Upper lobe of left lung (tissue), 4 donors: ENCODE results near the gene STXBP3.

Source experiments
- EP300 ChIP-seq, 4 donors: sonication (generic); formaldehyde crosslinking; IDR thresholded peaks; one replicate each; pipeline ENCODE4 v1.5.1; 2017; ENCODE audit warnings: antibody characterized with exemption in 4 of 4, control low read depth in 2 of 4
- TF ChIP-seq, protein P1 (sequence below), 6 experiments: fragments of 450-650 bp in 4 of 6; fragments of 200-600 bp in 2 of 6; sonication (generic) in 2 of 6; IDR thresholded peaks; one replicate each; pipeline ENCODE4 v1.5.1; 2016 to 2019; ENCODE audit warnings: antibody characterized with exemption in 6 of 6

DNA sequence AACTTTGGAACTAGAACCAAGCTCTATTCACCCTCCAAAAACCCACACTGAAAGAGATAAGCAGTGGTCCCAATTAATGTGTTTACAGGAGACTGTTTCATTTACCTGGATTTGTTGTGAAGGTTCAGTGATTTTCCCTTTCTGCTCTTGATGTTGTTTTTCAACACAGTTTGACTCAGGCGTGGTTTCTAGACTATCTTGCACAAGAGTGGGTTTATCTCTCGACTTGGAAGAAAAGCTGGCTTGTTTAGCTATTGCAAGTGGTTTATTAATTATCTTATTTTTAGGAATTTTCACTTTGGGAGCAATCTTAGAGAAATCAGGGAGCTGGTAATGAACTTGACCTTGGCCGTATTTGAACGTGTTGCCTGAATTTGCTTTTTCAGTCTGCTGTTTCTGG is 105.1 kb downstream of the STXBP3 start:
- TF ChIP-seq, protein P1, sequence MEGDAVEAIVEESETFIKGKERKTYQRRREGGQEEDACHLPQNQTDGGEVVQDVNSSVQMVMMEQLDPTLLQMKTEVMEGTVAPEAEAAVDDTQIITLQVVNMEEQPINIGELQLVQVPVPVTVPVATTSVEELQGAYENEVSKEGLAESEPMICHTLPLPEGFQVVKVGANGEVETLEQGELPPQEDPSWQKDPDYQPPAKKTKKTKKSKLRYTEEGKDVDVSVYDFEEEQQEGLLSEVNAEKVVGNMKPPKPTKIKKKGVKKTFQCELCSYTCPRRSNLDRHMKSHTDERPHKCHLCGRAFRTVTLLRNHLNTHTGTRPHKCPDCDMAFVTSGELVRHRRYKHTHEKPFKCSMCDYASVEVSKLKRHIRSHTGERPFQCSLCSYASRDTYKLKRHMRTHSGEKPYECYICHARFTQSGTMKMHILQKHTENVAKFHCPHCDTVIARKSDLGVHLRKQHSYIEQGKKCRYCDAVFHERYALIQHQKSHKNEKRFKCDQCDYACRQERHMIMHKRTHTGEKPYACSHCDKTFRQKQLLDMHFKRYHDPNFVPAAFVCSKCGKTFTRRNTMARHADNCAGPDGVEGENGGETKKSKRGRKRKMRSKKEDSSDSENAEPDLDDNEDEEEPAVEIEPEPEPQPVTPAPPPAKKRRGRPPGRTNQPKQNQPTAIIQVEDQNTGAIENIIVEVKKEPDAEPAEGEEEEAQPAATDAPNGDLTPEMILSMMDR (IDR thresholded peaks at IDR 0.05): no peak
- TF ChIP-seq EP300 (IDR thresholded peaks at IDR 0.05): no peak
